Amniotic epithelial cell (primary cell): ENCODE measurements around the gene SOX21.

Experiments used
- DNase-seq: peaks from one replicate; pipeline ENCODE4 v3.0.0-alpha.2; 2010; ENCODE audit warnings: low read depth

The SOX21 gene

DNA sequence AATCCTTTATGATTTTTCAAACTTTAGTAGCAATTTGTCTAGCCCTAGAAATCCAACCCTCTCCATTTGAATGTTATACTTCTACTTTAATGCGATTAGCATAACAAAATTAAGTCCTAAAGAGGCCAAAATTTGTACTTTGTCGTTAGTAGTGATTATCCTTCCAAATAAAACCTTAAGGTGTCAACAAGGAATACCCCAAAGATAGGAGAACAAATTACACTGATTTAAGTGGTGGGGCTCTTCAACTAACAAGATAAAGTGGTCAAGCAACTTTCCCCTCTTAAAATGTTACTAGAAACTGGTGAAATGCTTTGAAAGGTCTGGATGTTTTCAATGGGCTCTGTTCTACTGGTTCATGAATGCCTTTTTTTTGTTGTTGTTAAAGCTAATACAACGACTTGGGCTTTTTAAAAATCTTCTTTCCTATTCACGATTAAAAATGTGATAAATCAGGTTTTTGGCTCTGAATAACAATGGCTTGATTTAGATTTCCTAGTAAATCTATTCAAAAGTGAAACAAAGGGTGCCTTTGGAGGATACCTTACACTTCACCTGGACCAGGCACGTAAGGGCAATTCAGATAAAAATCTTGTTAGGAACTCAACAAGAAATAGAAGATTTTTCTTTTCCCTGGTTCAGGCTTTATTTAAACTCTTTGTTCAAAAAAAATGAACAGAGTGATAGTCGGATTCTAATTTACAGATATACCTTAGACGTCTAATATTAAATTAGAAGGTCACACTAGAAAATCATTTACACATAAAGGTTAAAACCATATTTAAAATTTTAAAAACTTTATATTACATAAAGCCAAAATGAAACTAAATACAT lies 3.1 kb downstream of the SOX21 start:
- DNase-seq = no peak

DNA sequence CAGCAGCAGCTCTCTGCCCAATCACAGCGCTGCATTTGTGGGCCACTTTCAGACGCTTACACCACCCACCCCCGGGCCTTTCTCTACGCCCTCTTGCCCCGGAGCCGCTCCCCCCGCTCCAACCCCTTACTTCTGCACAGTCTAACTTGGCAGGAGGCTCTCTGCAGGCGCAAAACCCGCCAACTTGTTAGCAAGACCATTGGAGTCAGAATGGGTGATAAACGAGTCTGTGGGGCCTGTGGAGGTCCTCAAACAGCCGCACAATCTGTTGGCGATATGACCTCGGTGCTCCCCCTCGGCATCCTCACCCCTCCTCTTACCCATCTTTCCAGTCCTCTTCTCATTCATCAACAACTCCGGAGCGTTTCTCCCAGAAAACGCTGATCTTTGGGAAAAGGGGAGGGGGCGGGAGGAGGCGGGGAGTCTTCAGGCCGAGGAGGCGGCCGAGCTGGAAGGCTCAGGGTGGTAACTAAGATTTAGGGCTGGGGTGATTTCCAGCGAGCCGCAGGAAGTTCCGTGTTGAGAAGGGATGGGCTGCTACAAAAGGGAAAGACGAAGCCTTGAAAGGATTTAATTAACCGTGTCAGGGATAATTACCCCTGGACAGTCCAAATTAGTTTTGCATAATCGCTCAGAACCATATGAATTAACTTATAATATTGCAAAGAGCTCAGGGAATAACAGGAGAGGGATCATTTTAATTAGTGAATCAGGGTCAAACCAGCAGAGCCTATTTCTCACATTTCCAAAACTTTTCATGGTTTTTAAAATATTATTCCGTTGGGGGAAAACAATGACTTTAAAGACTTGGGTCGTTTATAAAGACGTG lies 4.1 kb downstream of the SOX21 start:
- no peak for DNase-seq

DNA sequence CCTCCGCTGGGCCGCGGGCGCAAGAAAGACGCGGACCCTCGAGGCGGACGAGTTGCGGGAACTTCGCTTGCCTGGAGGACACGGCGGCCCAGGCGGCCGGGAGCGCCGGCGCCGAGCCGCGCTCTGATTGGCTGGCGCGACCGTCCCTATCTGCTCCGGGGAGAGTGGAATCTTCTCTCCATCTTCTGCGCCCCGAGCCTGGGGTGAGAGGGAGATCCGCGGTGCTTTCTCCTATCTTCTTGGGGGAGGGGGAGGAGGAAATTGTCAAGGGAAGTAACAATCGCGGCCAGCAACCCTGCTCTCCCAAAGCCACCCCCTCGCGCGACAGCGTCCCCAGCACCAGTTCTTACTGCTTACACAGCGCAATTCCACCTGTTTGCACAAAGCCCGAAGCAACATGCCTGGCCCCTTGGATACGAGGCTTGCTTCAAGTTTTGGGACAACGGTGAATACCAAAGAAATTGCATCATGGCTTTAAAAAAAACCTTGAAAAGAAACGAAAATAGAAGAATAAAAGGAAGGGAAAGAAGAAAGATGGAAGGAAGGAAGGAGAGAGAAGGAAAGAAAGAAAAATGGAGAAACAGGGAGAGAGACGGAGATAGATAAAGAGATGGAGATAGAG lies 4.8 kb downstream of the SOX21 start:
- no peak for DNase-seq

DNA sequence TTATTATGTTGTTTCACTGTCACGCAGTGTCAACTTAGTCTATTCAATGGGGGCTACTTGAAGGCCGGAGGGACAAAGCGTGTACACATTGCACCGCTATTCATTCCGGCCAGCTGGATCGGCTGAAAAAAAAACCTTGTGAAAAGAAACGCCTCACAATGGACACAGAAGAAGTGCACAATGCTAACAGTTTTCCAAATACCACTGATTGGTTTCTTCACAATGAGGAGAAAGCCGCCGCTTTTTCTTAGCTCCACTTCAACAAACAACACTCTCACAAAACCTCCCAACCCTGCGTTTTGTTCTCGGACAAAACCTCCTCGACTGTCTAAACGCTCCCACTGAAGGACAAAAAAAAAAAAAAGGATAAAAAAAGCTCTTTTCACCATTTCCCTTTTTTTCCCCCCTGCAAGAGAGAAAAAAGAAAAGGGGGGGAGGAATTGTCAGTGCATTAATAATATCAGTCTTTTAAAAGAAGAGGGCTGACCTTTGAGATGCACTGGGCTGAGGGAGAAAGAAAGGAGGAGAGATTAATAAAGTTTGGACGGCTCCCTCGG lies 5.4 kb downstream of the SOX21 start:
- no peak for DNase-seq

DNA sequence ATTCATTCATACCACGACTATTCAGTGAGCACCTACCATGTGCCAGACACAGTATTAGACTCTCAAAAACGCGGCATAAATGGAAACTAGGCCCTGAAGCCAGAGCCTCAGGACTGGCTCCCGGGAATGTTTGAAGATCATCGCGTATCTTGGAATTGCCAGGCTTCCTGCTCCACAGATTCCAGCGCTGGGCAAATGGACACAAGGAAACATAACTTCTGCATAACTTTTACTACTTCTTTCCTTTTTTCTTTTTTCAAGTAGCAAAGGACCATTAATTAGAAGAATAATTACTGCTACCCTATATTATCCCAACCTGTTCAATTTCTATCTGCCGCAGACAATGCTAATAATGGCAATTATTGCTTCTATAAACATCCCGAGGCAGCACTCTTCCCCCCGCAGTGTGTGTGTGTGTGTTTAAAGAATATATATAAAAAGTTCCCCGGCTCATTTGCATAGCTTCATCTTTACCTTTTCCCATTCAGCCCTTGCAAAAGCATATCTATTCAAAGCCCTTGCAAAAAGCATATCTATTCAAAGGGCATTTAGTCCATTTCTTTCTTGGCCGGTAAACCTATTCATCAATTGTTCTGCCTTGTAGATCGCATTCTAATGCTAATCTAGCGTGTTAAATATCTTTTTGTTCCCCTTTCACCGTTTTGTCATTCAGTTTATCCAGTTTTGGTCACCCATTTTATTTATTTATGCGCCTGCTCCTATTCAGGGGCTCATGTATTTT lies 6.1 kb downstream of the SOX21 start:
- DNase-seq = no peak

DNA sequence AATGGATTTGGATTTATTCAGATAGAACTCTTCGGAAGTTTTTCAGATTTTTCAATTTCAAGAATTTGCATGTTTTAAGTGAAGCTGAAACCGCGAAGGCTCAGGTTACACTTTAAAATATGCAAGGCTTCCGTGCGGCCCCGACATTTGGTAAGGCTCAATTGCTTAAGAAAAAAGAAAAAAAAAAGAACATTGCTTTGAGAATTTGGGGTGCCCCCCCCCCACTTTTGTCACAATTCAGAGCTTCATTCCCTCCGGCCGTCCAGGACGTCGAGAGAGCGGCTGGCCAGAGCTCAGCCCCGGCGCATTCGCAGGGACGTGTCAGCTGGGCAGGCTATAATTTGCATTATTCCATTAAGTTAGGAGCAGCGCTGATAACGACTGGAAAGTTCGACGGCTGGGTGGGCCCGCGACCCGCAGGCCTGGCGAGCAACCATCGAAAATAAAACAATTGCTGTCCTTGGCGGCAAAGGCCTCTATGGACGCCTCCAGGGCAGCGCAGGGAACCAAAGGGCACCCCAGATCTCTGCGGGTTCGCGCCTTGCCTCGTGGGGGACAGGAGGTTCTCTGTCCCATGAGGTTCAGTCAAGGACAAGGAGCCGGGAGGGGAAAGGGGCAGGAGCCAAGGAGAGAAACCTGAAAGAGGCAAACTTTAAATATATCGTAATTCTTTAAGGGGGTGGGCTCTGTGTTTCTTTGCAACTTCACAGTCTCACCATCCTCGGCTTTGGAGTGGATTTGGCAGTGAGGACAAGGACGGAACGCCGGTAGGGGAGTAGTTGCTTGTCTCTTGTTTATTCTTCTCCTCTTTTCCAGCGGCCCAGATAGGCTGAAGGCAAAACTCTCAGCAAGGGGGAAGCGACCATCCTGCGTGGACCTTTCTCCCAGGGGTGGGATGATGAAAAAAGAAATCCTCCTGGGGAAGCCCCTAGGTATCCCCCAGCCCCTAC lies 7.0 kb downstream of the SOX21 start:
- no peak for DNase-seq

DNA sequence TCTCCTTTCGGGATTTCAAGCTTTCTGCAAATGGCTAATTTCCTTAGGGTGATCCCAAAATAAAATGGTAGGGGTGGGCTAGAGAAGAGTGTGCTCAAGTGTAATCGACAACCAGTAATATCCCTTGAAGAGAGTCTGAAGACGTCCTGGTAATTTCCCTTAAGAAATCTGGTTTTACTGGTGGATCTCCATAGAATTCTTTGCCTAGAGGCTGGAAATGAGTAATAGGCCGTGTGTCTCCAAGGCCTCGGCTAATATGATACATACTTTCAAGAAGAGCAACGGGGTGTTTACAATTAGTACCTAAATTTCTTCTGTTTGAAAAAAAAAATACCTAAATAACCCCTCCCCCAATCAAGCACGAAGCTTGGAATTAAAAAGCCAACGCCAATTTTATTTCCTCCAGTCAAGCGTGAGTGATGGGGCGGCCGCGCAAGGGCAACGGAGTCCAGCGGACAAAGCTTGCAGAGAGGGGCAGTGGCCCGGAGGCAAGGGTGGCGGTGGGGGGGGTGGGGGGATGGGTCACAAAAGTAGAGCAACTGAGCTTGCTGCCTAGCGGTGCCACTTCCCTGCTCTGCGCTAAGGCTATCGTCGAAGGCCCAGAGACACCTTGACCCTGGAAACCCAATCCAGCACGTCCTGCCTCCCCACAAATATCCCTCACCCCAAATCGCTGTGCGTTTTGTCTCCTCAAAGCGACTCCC lies 7.8 kb downstream of the SOX21 start:
- DNase-seq = no peak

DNA sequence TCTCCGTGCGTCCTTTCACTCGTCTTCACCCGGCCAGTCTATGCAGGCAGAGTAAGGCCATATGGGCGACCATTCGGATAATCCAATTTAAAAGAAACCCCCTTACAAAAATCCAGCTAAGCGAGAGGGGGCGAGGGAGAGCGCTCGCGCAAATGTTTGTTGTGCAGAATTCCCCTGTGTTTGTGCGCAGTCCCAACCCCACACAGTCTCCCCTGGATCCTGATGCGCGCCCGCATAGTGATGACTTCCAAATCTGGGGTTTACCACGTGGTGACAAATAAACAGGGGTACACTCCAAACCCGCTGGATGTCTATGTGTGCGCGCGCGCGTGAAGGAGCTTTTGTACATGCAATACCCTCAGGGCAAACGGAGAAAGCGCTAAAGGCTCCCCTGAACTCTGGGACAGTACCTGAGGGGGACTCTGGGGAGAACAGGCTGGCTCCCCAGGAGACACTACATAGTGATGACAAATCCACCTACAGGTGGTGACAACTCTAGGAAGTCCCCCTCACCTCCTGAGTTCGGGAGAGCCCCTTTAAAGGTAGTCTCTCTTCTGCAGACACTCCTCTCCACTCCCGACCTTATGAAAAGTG lies 8.5 kb downstream of the SOX21 start:
- DNase-seq = no peak

DNA sequence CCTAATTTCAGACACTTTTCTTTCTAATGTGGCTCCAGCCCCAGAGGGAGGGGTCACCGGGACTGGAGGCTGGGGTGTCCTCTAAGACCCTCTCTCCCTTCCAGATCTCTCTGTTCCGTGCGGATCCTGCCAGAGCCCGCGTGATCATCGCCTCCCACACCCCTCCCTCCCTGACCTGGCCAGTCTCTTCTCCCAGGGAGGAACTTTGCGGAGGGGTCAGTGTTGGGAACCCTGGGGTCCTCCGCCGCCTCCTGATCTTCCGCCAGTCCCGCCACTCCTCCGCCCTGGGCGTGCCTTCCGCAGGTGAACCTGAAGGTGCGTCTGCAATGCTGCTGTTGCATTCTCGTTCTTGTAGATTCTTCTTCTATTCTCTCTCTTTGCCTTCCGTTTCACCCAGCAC lies 9.1 kb downstream of the SOX21 start:
- no peak for DNase-seq

DNA sequence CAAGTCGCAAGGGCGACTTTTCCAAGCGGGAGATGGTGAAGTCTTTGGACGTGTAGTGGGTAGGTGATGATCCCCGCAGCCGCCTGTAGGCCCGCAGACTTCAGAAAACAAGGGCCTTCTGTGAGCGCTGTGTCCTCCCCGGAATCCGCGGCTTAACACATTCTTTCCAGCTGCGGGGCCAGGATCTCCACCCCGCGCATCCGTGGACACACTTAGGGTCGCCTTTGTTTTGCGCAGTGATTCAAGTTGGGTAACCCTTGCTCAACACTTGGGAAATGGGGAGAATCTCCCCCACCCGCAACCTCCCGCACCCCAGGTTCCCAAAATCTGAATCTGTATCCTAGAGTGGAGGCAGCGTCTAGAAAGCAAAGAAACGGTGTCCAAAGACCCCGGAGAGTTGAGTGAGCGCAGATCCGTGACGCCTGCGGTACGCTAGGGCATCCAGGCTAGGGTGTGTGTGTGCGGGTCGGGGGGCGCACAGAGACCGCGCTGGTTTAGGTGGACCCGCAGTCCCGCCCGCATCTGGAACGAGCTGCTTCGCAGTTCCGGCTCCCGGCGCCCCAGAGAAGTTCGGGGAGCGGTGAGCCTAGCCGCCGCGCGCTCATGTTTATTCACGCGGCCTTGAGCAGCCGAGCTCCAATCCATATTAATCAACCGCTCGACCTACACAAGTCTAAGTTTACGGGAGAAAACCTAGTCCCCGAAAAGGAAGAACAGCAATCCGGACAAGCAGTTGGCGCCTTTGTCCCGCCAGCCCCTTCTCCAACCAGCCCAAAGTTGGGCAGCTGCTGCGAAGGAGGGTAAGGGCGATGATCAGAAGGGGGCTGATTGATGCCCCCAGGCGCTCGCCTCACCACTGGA lies 9.9 kb downstream of the SOX21 start:
- DNase-seq = no peak

DNA sequence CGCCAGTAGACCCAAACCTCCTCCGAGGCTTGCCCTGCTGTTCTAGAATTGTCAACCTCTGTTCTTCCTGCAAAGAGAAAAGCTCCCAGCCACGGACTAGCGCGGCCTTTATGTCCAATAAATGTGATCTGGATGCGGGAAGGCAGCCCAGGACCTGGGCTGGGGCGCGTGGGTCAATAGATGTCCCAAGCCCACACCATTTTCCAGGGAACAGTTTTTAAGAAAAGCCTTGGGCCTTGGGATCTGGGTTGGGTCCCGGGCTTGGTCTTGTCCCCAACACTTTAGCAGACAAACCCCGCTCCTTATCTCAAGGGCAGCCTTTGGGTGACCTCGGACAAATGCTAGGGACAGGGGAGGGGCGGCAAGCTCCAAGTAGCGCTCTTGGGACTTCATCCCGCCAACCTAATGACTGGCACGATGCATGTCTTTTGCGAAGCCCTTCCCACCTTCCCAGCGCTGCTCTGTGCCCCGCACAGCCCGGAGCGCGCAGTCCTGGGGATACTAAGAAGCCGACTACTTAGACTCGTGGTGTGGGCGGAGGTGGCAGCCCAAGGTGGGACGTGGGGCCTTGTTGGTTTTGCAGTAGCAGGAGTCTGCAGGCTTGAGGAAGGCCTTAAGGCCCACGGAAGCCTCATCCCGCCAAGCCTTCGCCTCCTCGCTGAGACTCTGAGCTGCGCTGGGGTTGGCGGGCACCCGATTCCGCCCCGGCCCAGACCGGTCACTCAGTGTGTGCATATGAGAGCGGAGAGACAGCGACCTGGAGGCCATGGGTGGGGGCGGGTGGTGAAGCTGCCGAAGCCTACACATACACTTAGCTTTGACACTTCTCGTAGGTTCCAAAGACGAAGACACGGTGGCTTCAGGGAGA lies 10.8 kb downstream of the SOX21 start:
- DNase-seq = no peak

DNA sequence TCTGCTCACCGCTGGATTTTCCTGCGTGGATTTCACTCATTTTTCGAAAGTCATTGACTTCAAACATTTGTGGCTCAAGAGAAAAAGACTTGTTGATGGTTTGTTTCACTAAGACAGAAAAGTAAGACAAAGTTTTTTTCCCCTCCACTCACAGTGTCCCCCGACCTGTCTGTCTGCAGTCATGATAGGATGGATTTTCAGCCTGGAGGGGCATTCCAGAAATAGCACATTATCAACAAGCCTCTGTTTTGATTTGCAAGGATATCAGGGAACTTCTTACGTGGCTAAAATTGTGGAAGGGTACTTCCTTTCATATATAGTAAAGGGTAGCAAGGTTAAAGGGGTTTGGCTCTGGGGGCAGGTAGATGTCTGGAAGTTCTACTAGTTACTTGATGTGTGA lies 11.8 kb downstream of the SOX21 start:
- no peak for DNase-seq

DNA sequence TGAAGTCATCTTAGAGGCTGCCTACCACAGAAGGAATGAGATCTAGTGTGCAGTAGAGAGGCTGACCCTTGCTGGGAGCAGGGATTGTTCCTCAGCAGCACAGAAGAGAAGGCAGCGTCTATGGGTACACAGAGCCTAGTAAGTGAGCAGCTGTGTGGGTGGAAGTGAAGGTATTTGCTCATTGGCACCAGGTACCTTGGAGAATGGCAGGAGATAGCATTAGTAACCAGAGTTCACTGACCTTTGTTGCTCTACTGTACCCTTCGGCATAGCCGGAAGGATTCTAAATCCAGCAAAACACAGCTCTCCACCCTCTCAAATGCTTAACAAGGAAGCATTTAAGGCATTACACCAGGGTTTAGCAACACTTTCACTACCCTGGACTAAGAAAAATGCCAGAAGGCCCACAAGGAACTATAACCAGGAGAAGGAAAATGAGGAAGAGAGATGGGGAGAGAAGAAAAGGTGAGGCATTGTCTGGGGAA lies 12.3 kb downstream of the SOX21 start:
- no peak for DNase-seq

DNA sequence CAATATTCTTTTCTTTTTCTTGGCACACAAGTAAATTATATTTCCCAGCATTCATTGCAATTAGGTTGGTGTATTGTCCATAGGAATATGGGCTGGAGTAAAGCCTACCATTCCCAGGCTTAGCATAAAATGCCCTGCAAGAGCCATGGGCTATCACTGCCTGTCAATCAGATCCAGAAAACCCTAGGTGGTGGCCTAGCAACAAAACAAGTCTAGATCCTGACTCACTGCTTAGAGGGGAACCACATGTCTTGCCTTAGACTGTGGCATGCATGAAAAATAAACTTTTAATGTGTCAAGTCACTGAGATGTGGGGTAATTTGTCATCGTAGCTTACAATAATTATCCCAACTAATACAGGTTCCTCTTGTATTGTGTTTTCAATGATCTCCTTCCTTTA lies 16.2 kb downstream of the SOX21 start:
- no peak for DNase-seq

DNA sequence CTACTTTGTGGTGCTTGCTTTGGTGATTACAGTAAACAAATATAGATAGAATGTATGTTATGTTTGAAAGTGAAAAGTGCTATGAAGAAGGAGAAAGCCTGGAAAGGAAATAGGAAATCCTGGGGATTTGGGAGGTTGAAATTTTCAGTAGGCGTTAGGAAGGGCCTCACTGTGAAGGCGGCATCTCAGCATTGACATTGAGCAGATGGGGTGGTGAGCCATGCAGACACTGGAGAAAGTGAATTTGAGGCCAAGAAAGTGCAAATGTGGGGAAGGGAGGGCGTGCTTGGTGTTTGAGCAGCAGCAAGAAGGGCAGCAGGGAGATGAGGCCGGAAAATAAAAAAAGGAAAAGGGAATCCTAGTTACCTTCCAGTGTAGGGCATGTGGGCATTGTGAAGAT lies 20.3 kb downstream of the SOX21 start:
- DNase-seq = no peak

DNA sequence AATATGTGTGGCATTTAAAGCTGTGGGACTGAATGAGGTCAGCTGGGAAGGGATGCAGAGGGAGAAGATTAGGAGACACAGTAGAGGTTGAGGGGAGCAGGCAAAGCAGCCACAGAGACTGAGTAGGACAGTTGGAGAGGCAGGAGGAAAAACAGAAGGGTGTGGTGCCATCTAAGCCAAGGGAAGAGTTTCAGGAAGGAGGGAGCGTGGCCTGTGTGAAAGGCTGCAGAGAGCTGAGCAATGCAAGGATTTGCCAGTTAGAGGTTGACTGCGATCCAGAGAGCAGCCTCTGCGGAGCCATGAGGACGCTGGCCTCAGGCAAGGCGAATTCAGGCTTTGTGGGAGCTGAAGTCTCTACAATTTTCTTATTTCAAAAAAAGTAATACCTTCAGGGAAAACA lies 28.9 kb downstream of the SOX21 start:
- no peak for DNase-seq

DNA sequence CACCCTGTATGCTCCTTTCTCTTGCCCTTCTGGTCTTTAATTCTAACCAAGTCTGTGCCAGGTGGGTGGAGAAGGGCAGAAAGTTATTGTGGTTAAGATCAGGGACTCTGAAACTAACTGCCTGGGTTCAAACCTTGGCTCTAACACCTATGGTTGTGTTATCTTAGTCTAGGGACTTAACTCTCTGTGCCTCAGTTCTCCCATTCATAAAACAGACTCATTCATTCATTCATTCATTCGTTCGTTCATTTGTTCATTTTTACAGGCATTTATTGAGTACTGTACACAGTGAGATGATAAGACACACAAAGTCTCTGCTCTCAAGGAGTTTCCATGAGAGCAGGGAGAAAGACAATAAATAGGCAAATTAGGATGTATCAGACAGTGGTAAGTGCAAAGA lies 30.1 kb downstream of the SOX21 start:
- DNase-seq = no peak

DNA sequence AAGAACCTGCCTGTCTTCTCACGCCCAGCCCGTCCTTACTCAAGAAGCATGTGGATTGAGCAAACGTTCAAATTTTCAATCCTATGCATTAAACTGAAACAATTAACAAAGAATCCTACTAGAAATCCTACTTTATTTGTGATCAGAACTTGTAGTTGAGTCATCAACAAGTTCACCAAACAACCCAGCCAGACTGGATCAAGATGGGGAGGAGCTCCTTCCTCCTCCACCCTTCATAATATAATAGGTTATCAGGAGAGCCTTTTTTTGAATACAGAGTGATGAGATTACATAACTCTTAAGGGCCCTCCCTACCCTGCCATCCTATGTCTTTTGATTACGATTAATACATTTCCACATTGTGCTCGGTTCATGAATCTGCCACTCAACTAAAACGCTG lies 32.7 kb downstream of the SOX21 start:
- no peak for DNase-seq
